Spleen (tissue), 11 donors: ENCODE measurements around the gene MYO3A. TPM values are rescaled to one million over a fixed set of nuclear protein-coding genes. Genes with fewer than 3 reads are reported as not detected.

Source experiments
- DNase-seq: peaks from one replicate; pipeline ENCODE4 v3.0.0-alpha.2; 2020
- H3K27ac ChIP-seq, 8 donors: fragments of 200-600 bp; sonication (generic) in 7 of 8; 1 replicate in 4 of 8; 2 replicates in 4 of 8; pipeline versions ENCODE4 v1.5.0 to v1.8.0; 2016 to 2021; ENCODE audit warnings: inconsistent platforms in 4 of 8, mild to moderate bottlenecking in 4 of 8, moderate library complexity in 1 of 8
- H3K27me3 ChIP-seq, 7 donors: fragments of 200-600 bp; sonication (generic) in 6 of 7; replicated peaks in 1 of 7; 1 replicate in 4 of 7; 2 replicates in 3 of 7; pipeline versions ENCODE4 v1.5.0 to v1.8.0; 2016 to 2021; ENCODE audit warnings: inconsistent platforms in 3 of 7, mild to moderate bottlenecking in 1 of 7
- H3K36me3 ChIP-seq, 6 donors: fragments of 200-600 bp; sonication (generic) in 5 of 6; 1 replicate in 4 of 6; 2 replicates in 2 of 6; pipeline versions ENCODE4 v1.5.0 to v1.8.0; 2016 to 2021; ENCODE audit warnings: inconsistent platforms in 2 of 6
- H3K4me1 ChIP-seq, 6 donors: fragments of 200-600 bp; sonication (generic) in 5 of 6; 1 replicate in 3 of 6; 2 replicates in 3 of 6; pipeline versions ENCODE4 v1.5.0 to v1.8.0; 2016 to 2021; ENCODE audit warnings: inconsistent platforms in 3 of 6
- H3K4me3 ChIP-seq, 8 donors: fragments of 200-600 bp; sonication (generic) in 7 of 8; 1 replicate in 4 of 8; 2 replicates in 4 of 8; pipeline versions ENCODE4 v1.5.0 to v1.8.0; 2016 to 2021; ENCODE audit warnings: inconsistent platforms in 4 of 8, mild to moderate bottlenecking in 4 of 8, moderate library complexity in 2 of 8
- H3K9me3 ChIP-seq, 8 donors: fragments of 200-600 bp; sonication (generic) in 7 of 8; 1 replicate in 4 of 8; 2 replicates in 4 of 8; pipeline versions ENCODE4 v1.5.0 to v1.8.0; 2016 to 2021; ENCODE audit warnings: inconsistent platforms in 4 of 8
- POLR2A ChIP-seq, 3 donors: fragments of 450-650 bp; IDR thresholded peaks; one replicate each; pipeline ENCODE4 v1.5.1; 2017; ENCODE audit warnings: antibody characterized with exemption in 3 of 3, mild to moderate bottlenecking in 1 of 3
- POLR2AphosphoS5 ChIP-seq, 3 donors: sonication (generic); formaldehyde crosslinking; IDR thresholded peaks; one replicate each; pipeline ENCODE4 v1.5.1; 2017; ENCODE audit warnings: antibody characterized with exemption in 3 of 3
- WGBS, 5 donors: extraction: QIAGEN DNeasy Blood & Tissue Kit in 3 of 5; methylation state at CpG; one replicate each; pipeline versions ENCODE4 v1.1.5 to v1.1.7; 2013 to 2018; 5-methylcytosine and 5-hydroxymethylcytosine counted together
- intact Hi-C: fragments of 100-400 bp; cut with DNase I; formaldehyde crosslinking; loops from one replicate; pipeline ENCODE4 v1.15.0; 2023; ENCODE audit warnings: low total_unique reads
- polyA plus RNA-seq, 3 donors: library from polyadenylated mRNA; stranded (reverse); fragments of 200-250 nt; gene quantifications; one replicate each; pipeline ENCODE4 v1.2.1, GENCODE V29; 2013
- total RNA-seq, 7 donors: library from RNA; depleted of rRNA in 3 of 7; stranded (reverse); fragments of >200 nt in 3 of 7; fragmentation: NEBNext Ultra II Directional in 4 of 7; extraction: Animal tissue kit (Norgen Biotek cat#: 25700) in 4 of 7; gene quantifications; one replicate each; pipeline versions ENCODE4 v1.1.0 to v1.2.1, GENCODE V29; 2016 to 2021
- TF ChIP-seq, protein P1 (sequence below), 11 experiments: fragments of 200-600 bp in 7 of 11; fragments of 450-650 bp in 4 of 11; sonication (generic) in 4 of 11; IDR thresholded peaks in 8 of 11; conservative IDR thresholded peaks in 3 of 11; 1 replicate in 7 of 11; 2 replicates in 4 of 11; pipeline versions ENCODE4 v1.4.0 to v1.8.0; 2016 to 2021; ENCODE audit warnings: antibody characterized with exemption in 11 of 11, inconsistent platforms in 4 of 11, mild to moderate bottlenecking in 1 of 11
- donor health status: healthy with polysubstance abuse.
- donor health status: DM: no; HTN: no; CAD: no; lungs with moderate emphysema.
- donor health status: DM: no; HTN: no; CAD: no.
- donor health status: Bipolar disorder and iron deficiency.
- donor health status: healthy.
- donor health status: DM: no; HTN: no; CAD: no.
- donor health status: DM: yes; HTN: yes; CAD: no.

MYO3A gene
- total and polyA plus RNA-seq, 10 donors = 0.09 to 1.3 (median 0.34) TPM; not detected in 1

GRCh38 chr10:25972631-25973030, 38.6 kb downstream of the MYO3A start:
- Histone ChIP-seq H3K4me3 (no peak overlapping the region), H3K9me3 (no peaks in the 10 kb centered on the region), H3K36me3 (no peaks in the 10 kb centered on the region), H3K4me1 (no peaks in the 10 kb centered on the region), H3K27me3 (no peaks in the 10 kb centered on the region), H3K27ac (no peak overlapping the region)
- intact Hi-C loops = no loop called here
- no peak for DNase-seq
- TF ChIP-seq POLR2AphosphoS5 (IDR thresholded peaks at IDR 0.05) (no peak), POLR2A (IDR thresholded peaks at IDR 0.05) (no peak)
- TF ChIP-seq, protein P1, sequence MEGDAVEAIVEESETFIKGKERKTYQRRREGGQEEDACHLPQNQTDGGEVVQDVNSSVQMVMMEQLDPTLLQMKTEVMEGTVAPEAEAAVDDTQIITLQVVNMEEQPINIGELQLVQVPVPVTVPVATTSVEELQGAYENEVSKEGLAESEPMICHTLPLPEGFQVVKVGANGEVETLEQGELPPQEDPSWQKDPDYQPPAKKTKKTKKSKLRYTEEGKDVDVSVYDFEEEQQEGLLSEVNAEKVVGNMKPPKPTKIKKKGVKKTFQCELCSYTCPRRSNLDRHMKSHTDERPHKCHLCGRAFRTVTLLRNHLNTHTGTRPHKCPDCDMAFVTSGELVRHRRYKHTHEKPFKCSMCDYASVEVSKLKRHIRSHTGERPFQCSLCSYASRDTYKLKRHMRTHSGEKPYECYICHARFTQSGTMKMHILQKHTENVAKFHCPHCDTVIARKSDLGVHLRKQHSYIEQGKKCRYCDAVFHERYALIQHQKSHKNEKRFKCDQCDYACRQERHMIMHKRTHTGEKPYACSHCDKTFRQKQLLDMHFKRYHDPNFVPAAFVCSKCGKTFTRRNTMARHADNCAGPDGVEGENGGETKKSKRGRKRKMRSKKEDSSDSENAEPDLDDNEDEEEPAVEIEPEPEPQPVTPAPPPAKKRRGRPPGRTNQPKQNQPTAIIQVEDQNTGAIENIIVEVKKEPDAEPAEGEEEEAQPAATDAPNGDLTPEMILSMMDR (IDR thresholded peaks at IDR 0.05 in 8 of 11, conservative IDR thresholded peaks at IDR 0.05 in 3 of 11) = no peak

- 86 to 94% (median 88%) methylated on average over 3 of the region's 3 CpGs for WGBS, 5 donors
- H3K4me1 ChIP-seq = no peaks in the 10 kb centered on the region
- TF ChIP-seq, protein P1 (IDR thresholded peaks at IDR 0.05 in 8 of 11, conservative IDR thresholded peaks at IDR 0.05 in 3 of 11) = no peak
- no peak for TF ChIP-seq POLR2A (IDR thresholded peaks at IDR 0.05)
- no peak for TF ChIP-seq POLR2AphosphoS5 (IDR thresholded peaks at IDR 0.05)
- DNase-seq = no peak
- peaks cover 0 to 4% (median 0%) of the 10 kb centered on the region in 7 donors for H3K27me3 ChIP-seq
- no peaks in the 10 kb centered on the region for H3K36me3 ChIP-seq
- no peak overlapping the region for H3K4me3 ChIP-seq
- no peak overlapping the region for H3K27ac ChIP-seq
- H3K9me3 ChIP-seq = no peaks in the 10 kb centered on the region
- intact Hi-C loops = no loop called here
Measured at GRCh38 chr10:25974897-25975459, 40.9 kb downstream of the MYO3A start.

DNA sequence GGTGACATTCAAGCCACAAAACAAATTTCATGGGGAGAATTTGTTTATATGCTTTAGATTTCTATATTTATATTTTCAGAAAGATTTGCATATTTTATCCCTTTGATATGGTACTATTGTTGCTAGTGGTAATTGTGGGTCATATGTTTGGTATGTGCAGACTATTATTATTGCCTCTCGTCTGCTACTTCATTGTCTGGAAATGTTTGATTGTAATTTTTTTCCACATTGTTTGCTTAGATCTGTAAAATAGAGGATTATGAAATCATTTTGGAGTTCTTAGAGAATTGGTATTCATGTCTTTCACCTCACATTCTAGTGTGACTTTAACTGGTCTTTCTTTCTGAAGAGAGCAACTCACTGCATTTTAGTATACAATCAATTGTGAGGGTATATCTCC, 44.7 kb downstream of the MYO3A start:
- no peak for TF ChIP-seq POLR2AphosphoS5 (IDR thresholded peaks at IDR 0.05)
- TF ChIP-seq POLR2A (IDR thresholded peaks at IDR 0.05) = no peak
- TF ChIP-seq, protein P1 (IDR thresholded peaks at IDR 0.05 in 8 of 11, conservative IDR thresholded peaks at IDR 0.05 in 3 of 11) = no peak
- H3K27me3 ChIP-seq = peaks cover 0 to 4% (median 0%) of the 10 kb centered on the region in 7 donors
- H3K36me3 ChIP-seq = no peaks in the 10 kb centered on the region
- intact Hi-C loops = no loop called here
- 80 to 97% (median 85%) methylated on average over 1 of the region's 1 CpG for WGBS, 5 donors
- H3K4me1 ChIP-seq = no peaks in the 10 kb centered on the region
- H3K9me3 ChIP-seq = peaks cover 0 to 22% (median 10%) of the 10 kb centered on the region in 8 donors
- no peak overlapping the region for H3K4me3 ChIP-seq
- no peak overlapping the region for H3K27ac ChIP-seq
- no peak for DNase-seq

DNA sequence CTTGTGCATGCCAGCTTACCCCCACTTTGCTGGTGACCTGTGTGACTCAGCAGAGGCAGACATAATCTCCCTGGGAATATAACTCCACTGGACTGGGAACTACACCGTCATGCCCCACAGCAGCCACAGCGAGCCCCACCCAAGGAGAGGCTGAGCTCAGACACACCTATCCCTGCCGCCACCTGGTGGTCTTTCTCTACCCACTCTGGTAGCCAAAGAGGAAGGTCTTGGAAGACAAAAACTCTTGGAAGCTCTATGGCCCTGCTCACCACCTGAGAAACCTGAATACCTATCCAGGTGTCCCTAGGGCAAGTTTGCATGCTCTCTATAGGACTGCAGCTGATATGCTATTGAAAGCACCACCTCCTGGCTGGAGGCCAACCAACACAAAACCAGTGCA, 48.1 kb downstream of the MYO3A start:
- Histone ChIP-seq H3K9me3 (peaks cover 0 to 31% (median 10%) of the 10 kb centered on the region in 8 donors), H3K4me1 (no peaks in the 10 kb centered on the region), H3K27me3 (peaks cover 0 to 4% (median 0%) of the 10 kb centered on the region in 7 donors), H3K36me3 (no peaks in the 10 kb centered on the region), H3K4me3 (no peak overlapping the region), H3K27ac (no peak overlapping the region)
- intact Hi-C loops = no loop called here
- WGBS, 5 donors = 59 to 100% (median 93%) methylated on average over 2 to 3 of the region's 3 CpGs
- TF ChIP-seq, protein P1 (IDR thresholded peaks at IDR 0.05 in 8 of 11, conservative IDR thresholded peaks at IDR 0.05 in 3 of 11) = no peak
- no peak for TF ChIP-seq POLR2A (IDR thresholded peaks at IDR 0.05)
- TF ChIP-seq POLR2AphosphoS5 (IDR thresholded peaks at IDR 0.05) = no peak
- DNase-seq = no peak
